HepG2 (cell line): ENCODE results near the gene BCL2L2. TPM values are rescaled to one million over a fixed set of nuclear protein-coding genes. Genes with fewer than 3 reads are reported as not detected.
A peak's percentile ranks its signal among the peaks of the same experiment; 100 is the strongest.

Experiments used
- ARHGAP35 ChIP-seq: sonication (generic); formaldehyde crosslinking; IDR thresholded peaks from 2 replicates; pipeline ENCODE4 v1.9.0; 2022; ENCODE audit warnings: mild to moderate bottlenecking, inconsistent platforms, moderate library complexity, missing genetic modification reagents, borderline replicate concordance
- ARNTL ChIP-seq: sonication (generic); formaldehyde crosslinking; IDR thresholded peaks from 2 replicates; pipeline ENCODE4 v1.4.0; 2020; ENCODE audit warnings: mild to moderate bottlenecking, missing genetic modification reagents
- FOXA3 ChIP-seq: IDR thresholded peaks from 2 replicates; pipeline ENCODE4 v1.6.1; 2016; ENCODE audit warnings: missing genetic modification reagents, missing compliant biosample characterization
- FOXM1 ChIP-seq: sonication (generic); formaldehyde crosslinking; IDR thresholded peaks from 2 replicates; pipeline ENCODE4 v1.5.0; 2020; ENCODE audit warnings: missing genetic modification reagents
- ISL2 ChIP-seq: sonication (generic); formaldehyde crosslinking; IDR thresholded peaks from 2 replicates; pipeline ENCODE4 v1.5.0; 2020; ENCODE audit warnings: missing genetic modification reagents
- MBNL3 ChIP-seq: fragments of 250-450 bp; sonication (Bioruptor Pico); conservative IDR thresholded peaks from 2 replicates; pipeline ENCODE4 v1.8.0; 2022; ENCODE audit warnings: mild to moderate bottlenecking, inconsistent platforms
- NCOA1 ChIP-seq: sonication (generic); formaldehyde crosslinking; IDR thresholded peaks from 2 replicates; pipeline ENCODE4 v1.9.0; 2021; ENCODE audit warnings: missing genetic modification reagents
- PRPF4 ChIP-seq: fragments of 200-400 bp; formaldehyde crosslinking; IDR thresholded peaks from 2 replicates; pipeline ENCODE4 v1.6.1; 2016; ENCODE audit warnings: low read length, low read depth; ENCODE audit not compliant: poor library complexity, severe bottlenecking
- PTBP1 ChIP-seq: fragments of 200-400 bp; formaldehyde crosslinking; IDR thresholded peaks from 2 replicates; pipeline ENCODE4 v1.6.1; 2018; ENCODE audit warnings: low read length, low read depth; ENCODE audit not compliant: poor library complexity, severe bottlenecking
- SMAD3 ChIP-seq: sonication (generic); formaldehyde crosslinking; IDR thresholded peaks from 2 replicates; pipeline ENCODE4 v1.4.0; 2020; ENCODE audit warnings: missing genetic modification reagents
- SP5 ChIP-seq: IDR thresholded peaks from 2 replicates; pipeline ENCODE4 v1.6.1; 2016; ENCODE audit warnings: low read depth, borderline replicate concordance
- TBP ChIP-seq: sonication (generic); formaldehyde crosslinking; IDR thresholded peaks from 2 replicates; pipeline ENCODE4 v1.5.0; 2020; ENCODE audit warnings: missing genetic modification reagents
- ZNF143 ChIP-seq: sonication (generic); formaldehyde crosslinking; IDR thresholded peaks from 2 replicates; pipeline ENCODE4 v1.4.0; 2020; ENCODE audit warnings: missing genetic modification reagents
- ZNF225 ChIP-seq: sonication (generic); formaldehyde crosslinking; IDR thresholded peaks from 2 replicates; pipeline ENCODE4 v1.4.0; 2020; ENCODE audit warnings: mild to moderate bottlenecking, missing genetic modification reagents
- ZNF616 ChIP-seq: sonication (generic); formaldehyde crosslinking; IDR thresholded peaks from 2 replicates; pipeline ENCODE4 v1.5.0; 2020; ENCODE audit warnings: low read depth, mild to moderate bottlenecking, missing genetic modification reagents
- ZZZ3 ChIP-seq: sonication (generic); formaldehyde crosslinking; IDR thresholded peaks from 2 replicates; pipeline ENCODE4 v1.4.0; 2020; ENCODE audit warnings: missing genetic modification reagents, mild to moderate bottlenecking, borderline replicate concordance
- polyA plus RNA-seq, 8 experiments: library from polyadenylated mRNA; depleted of rRNA in 3 of 8; stranded (reverse) in 7 of 8; unstranded in 1 of 8; fragments of >200 nt; fragmentation: Illumina TruSeq in 4 of 8; extraction: Trizol in 4 of 8; gene quantifications; 2 replicates each; pipeline versions ENCODE4 v1.2.1 to v1.2.3, GENCODE V29; 2011 to 2016; ENCODE audit warnings: low read depth in 4 of 8, missing spikeins in 1 of 8, mixed read lengths in 1 of 8; ENCODE audit not compliant: insufficient read depth in 1 of 8
- total RNA-seq, 5 experiments: library from RNA; depleted of rRNA; stranded (reverse); fragments of >200 nt; fragmentation: Illumina TruSeq; extraction: Trizol; gene quantifications; 2 replicates each; pipeline ENCODE4 v1.2.3, GENCODE V29; 2016; ENCODE audit warnings: low read depth in 1 of 5
- TF ChIP-seq, protein P1 (sequence below), 2 experiments: sonication (generic) in 1 of 2; formaldehyde crosslinking in 1 of 2; IDR thresholded peaks; 2 replicates each; pipeline versions ENCODE4 v1.4.0 to v1.6.1; 2016 to 2020; ENCODE audit warnings: borderline replicate concordance in 1 of 2, low read depth in 1 of 2, mild to moderate bottlenecking in 1 of 2, missing genetic modification reagents in 1 of 2
- TF ChIP-seq, protein P2 (sequence below): sonication (generic); formaldehyde crosslinking; IDR thresholded peaks from 2 replicates; pipeline ENCODE4 v1.5.1; 2020; ENCODE audit warnings: missing genetic modification reagents, mild to moderate bottlenecking, borderline replicate concordance
- TF ChIP-seq, protein P3 (sequence below): sonication (generic); formaldehyde crosslinking; IDR thresholded peaks from 2 replicates; pipeline ENCODE4 v1.5.0; 2020; ENCODE audit warnings: mild to moderate bottlenecking, missing genetic modification reagents
- TF ChIP-seq, protein P4 (sequence below): sonication (generic); formaldehyde crosslinking; IDR thresholded peaks from 2 replicates; pipeline ENCODE4 v1.9.0; 2022; ENCODE audit warnings: low read depth, missing genetic modification reagents

BCL2L2 gene
- total and polyA plus RNA-seq, 2 of the 13 experiments (the other 11 are each of a cell fraction or from before 2014, with no cell fraction given), result 28.1 to 49.8 TPM

DNA sequence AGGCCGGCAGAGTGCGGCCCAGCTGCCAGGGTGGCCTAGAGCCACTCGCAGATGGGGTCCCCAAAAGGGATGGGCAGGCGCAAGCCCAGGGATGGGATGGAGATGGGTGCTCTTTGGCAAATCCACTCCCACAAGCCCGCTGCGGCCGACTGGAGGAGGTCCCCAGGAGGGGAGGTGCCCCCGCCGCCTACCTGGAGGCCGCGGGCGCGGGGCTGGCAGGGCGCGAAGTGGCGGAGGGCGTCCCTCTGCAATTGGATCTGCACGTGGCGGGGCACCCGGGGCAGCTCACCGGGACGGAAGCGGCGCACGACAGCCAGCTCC lies 4.7 kb upstream of the BCL2L2 start (continued):
- TF ChIP-seq TBP (CRISPR knock-in tag) (no peak; the same call in 1 of the 2 replicates), ZZZ3 (peak; percentile 83; the same call in 1 of the 2 replicates), SP5 (CRISPR knock-in tag) (0 out of 2 replicates have a peak, but pooled peaks have one; percentile 8), NCOA1 (CRISPR knock-in tag) (no peak), PRPF4 (no peak), PTBP1 (peak; percentile 79), ZNF225 (CRISPR knock-in tag) (peak; percentile 96; the same call in 1 of the 2 replicates), ZNF143 (CRISPR knock-in tag) (peak; percentile 55), SMAD3 (CRISPR knock-in tag) (0 out of 2 replicates have a peak, but pooled peaks have one; percentile 81), FOXM1 (CRISPR knock-in tag) (peak; percentile 44; the same call in 1 of the 2 replicates), ARNTL (CRISPR knock-in tag) (peak; percentile 95), ZNF616 (CRISPR knock-in tag) (peak; percentile 94; the same call in 1 of the 2 replicates), ARHGAP35 (CRISPR knock-in tag) (peak; percentile 99), ISL2 (CRISPR knock-in tag) (peak; percentile 82; the same call in 1 of the 2 replicates), FOXA3 (0 out of 2 replicates have a peak, but pooled peaks have one; percentile 30), MBNL3 (CRISPR knock-in tag) (0 out of 2 replicates have a peak, but pooled peaks have one; percentile 80)
- TF ChIP-seq, protein P1, sequence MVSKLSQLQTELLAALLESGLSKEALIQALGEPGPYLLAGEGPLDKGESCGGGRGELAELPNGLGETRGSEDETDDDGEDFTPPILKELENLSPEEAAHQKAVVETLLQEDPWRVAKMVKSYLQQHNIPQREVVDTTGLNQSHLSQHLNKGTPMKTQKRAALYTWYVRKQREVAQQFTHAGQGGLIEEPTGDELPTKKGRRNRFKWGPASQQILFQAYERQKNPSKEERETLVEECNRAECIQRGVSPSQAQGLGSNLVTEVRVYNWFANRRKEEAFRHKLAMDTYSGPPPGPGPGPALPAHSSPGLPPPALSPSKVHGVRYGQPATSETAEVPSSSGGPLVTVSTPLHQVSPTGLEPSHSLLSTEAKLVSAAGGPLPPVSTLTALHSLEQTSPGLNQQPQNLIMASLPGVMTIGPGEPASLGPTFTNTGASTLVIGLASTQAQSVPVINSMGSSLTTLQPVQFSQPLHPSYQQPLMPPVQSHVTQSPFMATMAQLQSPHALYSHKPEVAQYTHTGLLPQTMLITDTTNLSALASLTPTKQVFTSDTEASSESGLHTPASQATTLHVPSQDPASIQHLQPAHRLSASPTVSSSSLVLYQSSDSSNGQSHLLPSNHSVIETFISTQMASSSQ (IDR thresholded peaks at IDR 0.05; ENCODE audit: low read depth), result no peak
- TF ChIP-seq, protein P1 (CRISPR knock-in tag; IDR thresholded peaks at IDR 0.05; ENCODE audit: borderline replicate concordance), result peak; percentile 63; the same call in 1 of the 2 replicates
- TF ChIP-seq, protein P2, sequence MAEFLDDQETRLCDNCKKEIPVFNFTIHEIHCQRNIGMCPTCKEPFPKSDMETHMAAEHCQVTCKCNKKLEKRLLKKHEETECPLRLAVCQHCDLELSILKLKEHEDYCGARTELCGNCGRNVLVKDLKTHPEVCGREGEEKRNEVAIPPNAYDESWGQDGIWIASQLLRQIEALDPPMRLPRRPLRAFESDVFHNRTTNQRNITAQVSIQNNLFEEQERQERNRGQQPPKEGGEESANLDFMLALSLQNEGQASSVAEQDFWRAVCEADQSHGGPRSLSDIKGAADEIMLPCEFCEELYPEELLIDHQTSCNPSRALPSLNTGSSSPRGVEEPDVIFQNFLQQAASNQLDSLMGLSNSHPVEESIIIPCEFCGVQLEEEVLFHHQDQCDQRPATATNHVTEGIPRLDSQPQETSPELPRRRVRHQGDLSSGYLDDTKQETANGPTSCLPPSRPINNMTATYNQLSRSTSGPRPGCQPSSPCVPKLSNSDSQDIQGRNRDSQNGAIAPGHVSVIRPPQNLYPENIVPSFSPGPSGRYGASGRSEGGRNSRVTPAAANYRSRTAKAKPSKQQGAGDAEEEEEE (CRISPR knock-in tag), result 0 out of 2 replicates have a peak, but pooled peaks have one; percentile 27
- TF ChIP-seq, protein P3, sequence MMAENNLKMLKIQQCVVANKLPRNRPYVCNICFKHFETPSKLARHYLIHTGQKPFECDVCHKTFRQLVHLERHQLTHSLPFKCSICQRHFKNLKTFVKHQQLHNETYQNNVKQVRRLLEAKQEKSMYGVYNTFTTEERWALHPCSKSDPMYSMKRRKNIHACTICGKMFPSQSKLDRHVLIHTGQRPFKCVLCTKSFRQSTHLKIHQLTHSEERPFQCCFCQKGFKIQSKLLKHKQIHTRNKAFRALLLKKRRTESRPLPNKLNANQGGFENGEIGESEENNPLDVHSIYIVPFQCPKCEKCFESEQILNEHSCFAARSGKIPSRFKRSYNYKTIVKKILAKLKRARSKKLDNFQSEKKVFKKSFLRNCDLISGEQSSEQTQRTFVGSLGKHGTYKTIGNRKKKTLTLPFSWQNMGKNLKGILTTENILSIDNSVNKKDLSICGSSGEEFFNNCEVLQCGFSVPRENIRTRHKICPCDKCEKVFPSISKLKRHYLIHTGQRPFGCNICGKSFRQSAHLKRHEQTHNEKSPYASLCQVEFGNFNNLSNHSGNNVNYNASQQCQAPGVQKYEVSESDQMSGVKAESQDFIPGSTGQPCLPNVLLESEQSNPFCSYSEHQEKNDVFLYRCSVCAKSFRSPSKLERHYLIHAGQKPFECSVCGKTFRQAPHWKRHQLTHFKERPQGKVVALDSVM (CRISPR knock-in tag), result no peak
- TF ChIP-seq, protein P4, sequence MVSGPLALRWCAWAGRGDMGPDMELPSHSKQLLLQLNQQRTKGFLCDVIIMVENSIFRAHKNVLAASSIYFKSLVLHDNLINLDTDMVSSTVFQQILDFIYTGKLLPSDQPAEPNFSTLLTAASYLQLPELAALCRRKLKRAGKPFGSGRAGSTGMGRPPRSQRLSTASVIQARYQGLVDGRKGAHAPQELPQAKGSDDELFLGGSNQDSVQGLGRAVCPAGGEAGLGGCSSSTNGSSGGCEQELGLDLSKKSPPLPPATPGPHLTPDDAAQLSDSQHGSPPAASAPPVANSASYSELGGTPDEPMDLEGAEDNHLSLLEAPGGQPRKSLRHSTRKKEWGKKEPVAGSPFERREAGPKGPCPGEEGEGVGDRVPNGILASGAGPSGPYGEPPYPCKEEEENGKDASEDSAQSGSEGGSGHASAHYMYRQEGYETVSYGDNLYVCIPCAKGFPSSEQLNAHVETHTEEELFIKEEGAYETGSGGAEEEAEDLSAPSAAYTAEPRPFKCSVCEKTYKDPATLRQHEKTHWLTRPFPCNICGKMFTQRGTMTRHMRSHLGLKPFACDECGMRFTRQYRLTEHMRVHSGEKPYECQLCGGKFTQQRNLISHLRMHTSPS (CRISPR knock-in tag), result peak; percentile 84; the same call in 1 of the 2 replicates
